A673 (cell line): ENCODE measurements around the gene ODR4. TPM values are rescaled to one million over a fixed set of nuclear protein-coding genes. Genes with fewer than 3 reads are reported as not detected.
"Not testable (repeated sequence)": the region's sequence is repeated elsewhere in the genome, so short reads cannot be mapped to it uniquely, and the experiment has no call there.

Source experiments
- BruUV-seq: library from RNA; stranded (reverse); fragments of 400-500 nt; replicated peaks from 2 replicates; lab custom pipeline; 2021; lab: Mats Ljungman, UMichigan
- CTCF ChIA-PET: fragments of 300-600 bp; sonication (Branson Sonifier 250); formaldehyde crosslinking; loops from one replicate; lab custom pipeline; 2022; ENCODE audit warnings: antibody characterized with exemption; lab: Charles Lee
- POLR2A ChIA-PET: fragments of 300-600 bp; sonication (Branson Sonifier 250); formaldehyde crosslinking; loops from one replicate; lab custom pipeline; 2022; ENCODE audit warnings: antibody characterized with exemption; ENCODE audit not compliant: low non-redundant PET; lab: Charles Lee
- DNase-seq: peaks from one replicate; pipeline ENCODE4 v3.0.0-alpha.2; 2015; ENCODE audit warnings: low spot score
- H3K27ac ChIP-seq: fragments of 200-600 bp; sonication (generic); 2 replicates; pipeline ENCODE4 v1.5.1; 2016; ENCODE audit warnings: mixed run types, low read depth, mild to moderate bottlenecking, mixed read lengths, antibody characterized with exemption, low read length; ENCODE audit not compliant: poor library complexity, severe bottlenecking
- H3K27me3 ChIP-seq: fragments of 200-600 bp; sonication (generic); replicated peaks from 2 replicates; pipeline ENCODE4 v1.6.1; 2017; ENCODE audit warnings: mixed run types, low read depth, mild to moderate bottlenecking, mixed read lengths, antibody characterized with exemption, low read length; ENCODE audit not compliant: insufficient read depth, poor library complexity
- H3K36me3 ChIP-seq: fragments of 200-600 bp; sonication (generic); 2 replicates; pipeline ENCODE4 v1.6.1; 2016; ENCODE audit warnings: mixed run types, mild to moderate bottlenecking, mixed read lengths, antibody characterized with exemption, low read length; ENCODE audit not compliant: insufficient read depth, poor library complexity, severe bottlenecking
- H3K4me1 ChIP-seq: fragments of 200-600 bp; sonication (generic); 2 replicates; pipeline ENCODE4 v1.6.1; 2017; ENCODE audit warnings: mixed run types, mild to moderate bottlenecking, mixed read lengths, antibody characterized with exemption, low read length; ENCODE audit not compliant: insufficient read depth, poor library complexity, severe bottlenecking
- H3K4me3 ChIP-seq: fragments of 200-600 bp; sonication (generic); 2 replicates; pipeline ENCODE4 v1.5.1; 2016; ENCODE audit warnings: low read depth, mixed run types, mild to moderate bottlenecking, mixed read lengths, low read length; ENCODE audit not compliant: poor library complexity, severe bottlenecking
- H3K9me3 ChIP-seq: fragments of 200-600 bp; sonication (generic); 2 replicates; pipeline ENCODE4 v1.6.1; 2016; ENCODE audit warnings: mixed run types, low read depth, mild to moderate bottlenecking, mixed read lengths, antibody characterized with exemption, low read length; ENCODE audit not compliant: poor library complexity, severe bottlenecking
- CTCF ChIP-seq: fragments of 300-800, 200-600 bp; sonication (generic); conservative IDR thresholded peaks from 2 replicates; pipeline ENCODE4 v1.5.1; 2017; ENCODE audit warnings: low read depth, mild to moderate bottlenecking, antibody characterized with exemption, low read length, moderate library complexity, mixed read lengths
- EZH2 ChIP-seq: fragments of 200-600 bp; sonication (generic); IDR thresholded peaks from 2 replicates; pipeline ENCODE4 v1.6.1; 2017; ENCODE audit warnings: borderline replicate concordance, low read depth, mild to moderate bottlenecking, mixed read lengths, antibody characterized with exemption, low read length; ENCODE audit not compliant: poor library complexity, severe bottlenecking
- intact Hi-C: fragments of 100-400 bp; cut with micrococcal nuclease; formaldehyde crosslinking; loops from one replicate; pipeline ENCODE4 v1.10.0; 2022; ENCODE audit not compliant: unreplicated experiment
- total RNA-seq: library from RNA; stranded (reverse); gene quantifications from 2 replicates; pipeline ENCODE4 v1.2.3, GENCODE V29; 2021

ODR4 gene
- total RNA-seq, 1 experiment from 2014 or later = 23.1 TPM

- no TSS peak for BruUV-seq
- POLR2A ChIA-PET = no interaction called here
- CTCF ChIA-PET = no interaction called here
- intact Hi-C loops = no loop called here
- Histone ChIP-seq H3K4me3 (no peak overlapping the region), H3K36me3 (peaks cover 64% of the 10 kb centered on the region), H3K4me1 (peaks cover 4% of the 10 kb centered on the region), H3K9me3 (no peaks in the 10 kb centered on the region), H3K27me3 (no peaks in the 10 kb centered on the region), H3K27ac (no peak overlapping the region)
- TF ChIP-seq CTCF (no peak), EZH2 (no peak)
- no peak for DNase-seq
Observed at GRCh38 chr1:186390925-186391324, 15.3 kb downstream of the ODR4 start.

DNA sequence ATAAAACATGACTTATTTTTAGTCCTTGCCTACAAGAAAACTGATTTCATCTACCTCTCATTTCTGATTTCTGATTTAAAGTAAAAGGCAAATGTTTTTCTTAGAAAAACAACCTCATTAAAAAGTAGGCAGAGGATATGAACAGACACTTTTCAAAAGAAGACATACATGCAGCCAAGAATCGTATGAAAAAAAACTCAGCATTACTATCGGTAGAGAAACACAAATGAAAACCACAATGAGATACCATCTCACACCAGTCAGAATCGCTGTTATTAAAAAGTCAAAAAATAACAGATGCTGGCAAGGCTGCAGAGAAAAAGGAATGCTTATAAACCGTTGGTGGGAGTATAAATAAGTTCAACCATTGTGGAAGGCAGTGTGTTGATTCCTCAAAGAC is 16.2 kb downstream of the ODR4 start:
- H3K27me3 ChIP-seq = no peaks in the 10 kb centered on the region
- no peak overlapping the region for H3K27ac ChIP-seq
- ChIA-PET CTCF (no interaction called here), POLR2A (no interaction called here)
- no TSS peak for BruUV-seq
- intact Hi-C loops = no loop called here
- DNase-seq = no peak
- no peaks in the 10 kb centered on the region for H3K9me3 ChIP-seq
- H3K4me3 ChIP-seq = no peak overlapping the region
- H3K36me3 ChIP-seq = peaks cover 64% of the 10 kb centered on the region
- peaks cover 4% of the 10 kb centered on the region for H3K4me1 ChIP-seq
- TF ChIP-seq EZH2 (no peak), CTCF (no peak)

GRCh38 chr1:186392711-186393110 is 17.1 kb downstream of the ODR4 start:
- BruUV-seq, POLR2A ChIA-PET, CTCF ChIA-PET, H3K4me3 ChIP-seq, H3K27ac ChIP-seq, H3K9me3 ChIP-seq, H3K27me3 ChIP-seq, intact Hi-C loops, H3K4me1 ChIP-seq, DNase-seq: not testable (repeated sequence)
- H3K36me3 ChIP-seq = peaks cover 67% of the 10 kb centered on the region

GRCh38 chr1:186401446-186401845 is 25.8 kb downstream of the ODR4 start:
- H3K27me3 ChIP-seq, DNase-seq, BruUV-seq, H3K27ac ChIP-seq, H3K4me1 ChIP-seq, H3K4me3 ChIP-seq, POLR2A ChIA-PET, H3K9me3 ChIP-seq, CTCF ChIA-PET: not testable (repeated sequence)
- intact Hi-C loops = loop anchor here (5.0 to 10.0 kb wide), 3 partner anchors 206 to 513 kb away; partner anchors contain the start of gene PTGS2
- H3K36me3 ChIP-seq = peaks cover 37% of the 10 kb centered on the region
